ENCODE data around the gene TTC4.
"Not testable (repeated sequence)": the region's sequence is repeated elsewhere in the genome, so short reads cannot be mapped to it uniquely, and the experiment has no call there.

TTC4 gene

DNA sequence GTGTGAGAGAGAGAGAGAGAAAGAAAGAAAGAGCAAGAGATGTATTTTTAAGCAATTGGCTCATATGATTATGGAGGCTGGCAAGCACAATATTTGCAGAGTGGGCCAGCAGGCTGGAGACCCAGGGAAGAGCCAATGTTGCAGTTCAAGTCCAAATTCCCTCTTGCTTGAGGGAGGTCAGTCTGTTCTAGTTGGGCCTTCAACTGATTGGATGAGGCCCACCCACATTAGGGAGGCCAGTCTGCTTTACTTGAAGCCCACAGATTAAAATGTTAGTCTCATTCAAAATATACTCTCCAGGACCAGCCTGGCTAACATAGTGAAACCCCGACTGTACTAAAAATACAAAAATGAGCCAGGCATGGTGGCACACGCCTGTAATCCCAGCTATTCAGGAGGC lies 57.3 kb downstream of the TTC4 start:
- Histone ChIP-seq H3K14ac (ENCODE audit: low read length) (no peak overlapping the region), H3K79me1 (ENCODE audit: low read length) (no peaks in the 10 kb centered on the region), H2AFZ (ENCODE audit: insufficient read depth, low read length, poor library complexity) (no peak overlapping the region), H4K8ac (ENCODE audit: low read depth, low read length) (no peak overlapping the region), H2AK5ac (ENCODE audit: low read length) (no peak overlapping the region), H4K91ac (ENCODE audit: low read depth, low read length) (no peak overlapping the region), H3K4me3 (ENCODE audit: low read depth, low read length) (no peak overlapping the region), H2BK5ac (ENCODE audit: low read depth, low read length, poor library complexity) (no peak overlapping the region), H3K27ac (ENCODE audit: low read depth, low read length) (no peak overlapping the region), H4K12ac (ENCODE audit: low read depth, low read length) (no peak overlapping the region), H3K9ac (ENCODE audit: low read length) (no peak overlapping the region), H3K9me3 (ENCODE audit: insufficient read depth, low read depth, low read length) (no peaks in the 10 kb centered on the region), H3K18ac (ENCODE audit: low read length) (no peak overlapping the region), H2BK12ac (ENCODE audit: low read length) (no peak overlapping the region), H3K4me1 (ENCODE audit: control insufficient read depth in 1 of 2, insufficient read depth in 2 of 2, low read length in 2 of 2) (no peaks in the 10 kb centered on the region), H2BK120ac (ENCODE audit: insufficient read depth, low read length, poor library complexity) (no peak overlapping the region), H3K4ac (ENCODE audit: low read depth, low read length) (no peak overlapping the region), H3K79me2 (ENCODE audit: control insufficient read depth, insufficient read depth, low read length, poor library complexity) (no peaks in the 10 kb centered on the region), H3K23ac (ENCODE audit: low read length) (no peak overlapping the region), H3K36me3 (ENCODE audit: control insufficient read depth in 1 of 2, insufficient read depth in 2 of 2, low read length in 2 of 2) (no peaks in the 10 kb centered on the region), H3K27me3 (ENCODE audit: insufficient read depth, low read length) (no peaks in the 10 kb centered on the region), H3K4me2 (ENCODE audit: low read length) (no peak overlapping the region)
- DNase-seq, result no peak
- WGBS (ENCODE audit: extremely low coverage, insufficient coverage, insufficient read length), result no CpG with 5 or more reads among the region's 2 CpGs

DNA sequence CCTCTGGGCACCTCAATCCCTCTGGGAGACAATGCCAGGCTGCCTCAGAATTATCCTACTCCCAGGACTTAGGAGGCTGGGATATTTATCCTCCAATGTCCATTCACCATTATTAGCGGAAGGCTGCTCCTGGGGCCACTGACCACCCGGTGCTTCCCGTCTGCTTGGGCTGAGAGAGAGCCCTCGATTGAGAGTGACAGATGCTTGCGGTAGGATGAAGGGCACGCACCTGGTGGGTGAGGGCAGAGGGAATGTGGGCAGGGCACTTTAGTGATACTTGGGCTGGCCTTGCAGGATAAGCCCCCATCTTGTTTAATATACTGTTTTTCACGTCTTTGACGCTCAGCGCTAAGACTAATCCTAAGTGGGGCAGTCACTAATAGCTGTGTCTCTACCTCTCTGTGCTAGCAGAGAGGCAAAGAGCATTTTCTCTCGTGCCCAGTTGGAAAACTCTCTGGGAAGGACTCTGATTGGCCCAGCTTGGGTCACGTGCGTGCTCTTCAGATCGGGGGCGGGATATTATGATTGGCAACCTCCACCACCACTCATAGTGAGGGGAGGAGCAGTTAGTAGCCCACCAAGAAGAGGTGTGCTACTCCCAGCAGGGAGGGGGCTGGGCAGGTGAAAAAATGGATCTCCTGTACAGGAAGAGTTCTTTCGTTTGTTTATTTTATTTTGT lies 59.3 kb downstream of the TTC4 start:
- Histone ChIP-seq H3K14ac (ENCODE audit: low read length) (no peak overlapping the region), H3K4me2 (ENCODE audit: low read length) (no peak overlapping the region), H2BK12ac (ENCODE audit: low read length) (no peak overlapping the region), H3K23ac (ENCODE audit: low read length) (no peak overlapping the region), H3K4me3 (ENCODE audit: low read depth, low read length) (no peak overlapping the region), H3K79me1 (ENCODE audit: low read length) (no peaks in the 10 kb centered on the region), H3K9me3 (ENCODE audit: insufficient read depth, low read depth, low read length) (no peaks in the 10 kb centered on the region), H4K91ac (ENCODE audit: low read depth, low read length) (no peak overlapping the region), H3K36me3 (ENCODE audit: control insufficient read depth in 1 of 2, insufficient read depth in 2 of 2, low read length in 2 of 2) (no peaks in the 10 kb centered on the region), H3K4ac (ENCODE audit: low read depth, low read length) (no peak overlapping the region), H2BK5ac (ENCODE audit: low read depth, low read length, poor library complexity) (no peak overlapping the region), H3K9ac (ENCODE audit: low read length) (no peak overlapping the region), H3K4me1 (ENCODE audit: control insufficient read depth in 1 of 2, insufficient read depth in 2 of 2, low read length in 2 of 2) (no peaks in the 10 kb centered on the region), H3K79me2 (ENCODE audit: control insufficient read depth, insufficient read depth, low read length, poor library complexity) (no peaks in the 10 kb centered on the region), H3K27ac (ENCODE audit: low read depth, low read length) (no peak overlapping the region), H3K18ac (ENCODE audit: low read length) (no peak overlapping the region), H4K12ac (ENCODE audit: low read depth, low read length) (no peak overlapping the region), H2AFZ (ENCODE audit: insufficient read depth, low read length, poor library complexity) (no peak overlapping the region), H4K8ac (ENCODE audit: low read depth, low read length) (peak overlapping the region; percentile 33), H2AK5ac (ENCODE audit: low read length) (no peak overlapping the region), H2BK120ac (ENCODE audit: insufficient read depth, low read length, poor library complexity) (no peak overlapping the region), H3K27me3 (ENCODE audit: insufficient read depth, low read length) (no peaks in the 10 kb centered on the region)
- no CpG with 5 or more reads among the region's 15 CpGs for WGBS (ENCODE audit: extremely low coverage, insufficient coverage, insufficient read length)
- no peak for DNase-seq

DNA sequence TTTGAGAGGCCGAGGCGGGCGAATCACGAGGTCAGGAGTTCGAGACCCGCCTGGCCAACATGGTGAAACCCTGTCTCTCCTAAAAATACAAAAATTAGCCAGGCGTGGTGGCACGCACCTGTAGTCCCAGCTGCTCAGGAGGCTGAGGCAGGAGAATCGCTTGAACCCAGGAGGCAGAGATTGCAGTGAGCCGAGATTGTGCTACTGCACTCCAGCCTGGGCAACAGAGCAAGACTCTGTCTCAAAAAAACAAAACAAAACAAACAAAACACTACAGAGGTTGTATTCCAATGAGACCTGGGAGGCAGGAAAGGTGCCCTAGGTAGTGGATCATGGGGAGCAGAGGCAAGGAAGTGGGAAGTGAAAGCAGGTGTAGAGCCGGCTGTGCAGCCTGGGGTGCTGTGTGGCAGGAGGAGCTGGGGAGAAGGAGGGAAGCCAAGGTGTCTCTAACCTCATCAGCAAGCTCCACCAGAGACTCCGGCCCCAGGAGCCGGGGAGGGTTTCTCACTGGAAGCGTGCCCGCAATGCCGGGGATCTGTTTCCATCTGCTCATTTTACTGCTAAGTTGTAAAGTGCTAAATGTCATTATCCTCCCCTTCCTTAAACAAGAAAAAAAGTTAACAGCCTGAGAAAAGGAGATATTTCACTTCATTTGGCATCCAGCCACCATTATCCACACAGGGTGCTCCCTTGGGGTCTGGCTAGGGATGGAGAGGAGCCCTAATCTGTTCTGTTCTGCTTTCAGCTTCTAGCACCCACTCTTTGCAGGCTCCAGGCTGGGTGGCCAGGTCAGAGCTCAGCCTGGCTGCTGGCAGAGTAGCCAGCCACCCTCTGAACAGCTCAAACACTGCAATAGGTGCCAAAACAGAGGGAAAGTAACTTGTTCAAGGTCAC lies 60.4 kb downstream of the TTC4 start:
- not testable (repeated sequence) for H3K4me1 ChIP-seq (ENCODE audit: control insufficient read depth in 1 of 2, insufficient read depth in 2 of 2, low read length in 2 of 2); H4K8ac ChIP-seq (ENCODE audit: low read depth, low read length); H2BK12ac ChIP-seq (ENCODE audit: low read length); H4K12ac ChIP-seq (ENCODE audit: low read depth, low read length); H2AFZ ChIP-seq (ENCODE audit: insufficient read depth, low read length, poor library complexity); DNase-seq; H3K79me2 ChIP-seq (ENCODE audit: control insufficient read depth, insufficient read depth, low read length, poor library complexity); H3K4me3 ChIP-seq (ENCODE audit: low read depth, low read length); H2BK5ac ChIP-seq (ENCODE audit: low read depth, low read length, poor library complexity); H3K27me3 ChIP-seq (ENCODE audit: insufficient read depth, low read length); H4K91ac ChIP-seq (ENCODE audit: low read depth, low read length); H3K9me3 ChIP-seq (ENCODE audit: insufficient read depth, low read depth, low read length); H3K36me3 ChIP-seq (ENCODE audit: control insufficient read depth in 1 of 2, insufficient read depth in 2 of 2, low read length in 2 of 2); H3K27ac ChIP-seq (ENCODE audit: low read depth, low read length); H3K79me1 ChIP-seq (ENCODE audit: low read length); H3K18ac ChIP-seq (ENCODE audit: low read length); H3K4me2 ChIP-seq (ENCODE audit: low read length); H2AK5ac ChIP-seq (ENCODE audit: low read length); H3K23ac ChIP-seq (ENCODE audit: low read length); H3K9ac ChIP-seq (ENCODE audit: low read length); H3K4ac ChIP-seq (ENCODE audit: low read depth, low read length); H2BK120ac ChIP-seq (ENCODE audit: insufficient read depth, low read length, poor library complexity); H3K14ac ChIP-seq (ENCODE audit: low read length)
- no CpG with 5 or more reads among the region's 16 CpGs for WGBS (ENCODE audit: extremely low coverage, insufficient coverage, insufficient read length)

DNA sequence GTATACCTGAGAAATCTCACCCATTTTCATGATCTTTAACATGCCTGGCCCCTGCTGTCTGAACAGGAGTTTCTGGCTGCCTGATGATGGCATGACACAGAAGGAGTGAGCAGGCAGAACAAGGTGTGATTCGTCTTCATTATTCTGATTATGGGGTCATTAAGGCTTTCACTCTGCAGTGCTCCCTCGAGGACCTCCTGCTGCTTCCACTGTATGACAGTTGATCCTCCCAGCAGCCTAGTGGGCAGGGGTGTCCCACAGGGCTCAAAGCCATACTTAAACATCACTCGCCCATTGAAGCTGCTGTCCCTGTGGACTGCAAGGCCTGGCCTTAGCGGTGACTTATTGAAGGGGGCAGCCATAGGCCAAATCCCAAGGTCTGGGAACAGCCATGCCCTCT lies 61.4 kb downstream of the TTC4 start:
- peak overlapping the region; percentile 10 for H2AFZ ChIP-seq (ENCODE audit: insufficient read depth, low read length, poor library complexity)
- H2BK5ac ChIP-seq (ENCODE audit: low read depth, low read length, poor library complexity), result no peak overlapping the region
- no peak overlapping the region for H3K18ac ChIP-seq (ENCODE audit: low read length)
- no peak for DNase-seq
- no peak overlapping the region for H3K4me2 ChIP-seq (ENCODE audit: low read length)
- no peak overlapping the region for H2BK12ac ChIP-seq (ENCODE audit: low read length)
- no peaks in the 10 kb centered on the region for H3K4me1 ChIP-seq (ENCODE audit: control insufficient read depth in 1 of 2, insufficient read depth in 2 of 2, low read length in 2 of 2)
- no peaks in the 10 kb centered on the region for H3K79me1 ChIP-seq (ENCODE audit: low read length)
- no CpG with 5 or more reads among the region's 4 CpGs for WGBS (ENCODE audit: extremely low coverage, insufficient coverage, insufficient read length)
- no peak overlapping the region for H4K8ac ChIP-seq (ENCODE audit: low read depth, low read length)
- H3K27me3 ChIP-seq (ENCODE audit: insufficient read depth, low read length), result peaks cover 3% of the 10 kb centered on the region
- no peak overlapping the region for H4K12ac ChIP-seq (ENCODE audit: low read depth, low read length)
- peaks cover 2% of the 10 kb centered on the region for H3K9me3 ChIP-seq (ENCODE audit: insufficient read depth, low read depth, low read length)
- no peak overlapping the region for H3K14ac ChIP-seq (ENCODE audit: low read length)
- no peaks in the 10 kb centered on the region for H3K36me3 ChIP-seq (ENCODE audit: control insufficient read depth in 1 of 2, insufficient read depth in 2 of 2, low read length in 2 of 2)
- no peak overlapping the region for H3K23ac ChIP-seq (ENCODE audit: low read length)
- H3K4ac ChIP-seq (ENCODE audit: low read depth, low read length), result no peak overlapping the region
- H3K4me3 ChIP-seq (ENCODE audit: low read depth, low read length), result no peak overlapping the region
- H2AK5ac ChIP-seq (ENCODE audit: low read length), result no peak overlapping the region
- no peak overlapping the region for H2BK120ac ChIP-seq (ENCODE audit: insufficient read depth, low read length, poor library complexity)
- no peak overlapping the region for H4K91ac ChIP-seq (ENCODE audit: low read depth, low read length)
- H3K9ac ChIP-seq (ENCODE audit: low read length), result no peak overlapping the region
- H3K27ac ChIP-seq (ENCODE audit: low read depth, low read length), result no peak overlapping the region
- H3K79me2 ChIP-seq (ENCODE audit: control insufficient read depth, insufficient read depth, low read length, poor library complexity), result no peaks in the 10 kb centered on the region

Measured in trophoblast cell (in vitro differentiated cells and primary cell).